ENCODE data around the gene OPCML. TPM values are rescaled to one million over a fixed set of nuclear protein-coding genes. Genes with fewer than 3 reads are reported as not detected.

The OPCML gene
- total RNA-seq, 4 donors from 2014 or later: not detected

DNA sequence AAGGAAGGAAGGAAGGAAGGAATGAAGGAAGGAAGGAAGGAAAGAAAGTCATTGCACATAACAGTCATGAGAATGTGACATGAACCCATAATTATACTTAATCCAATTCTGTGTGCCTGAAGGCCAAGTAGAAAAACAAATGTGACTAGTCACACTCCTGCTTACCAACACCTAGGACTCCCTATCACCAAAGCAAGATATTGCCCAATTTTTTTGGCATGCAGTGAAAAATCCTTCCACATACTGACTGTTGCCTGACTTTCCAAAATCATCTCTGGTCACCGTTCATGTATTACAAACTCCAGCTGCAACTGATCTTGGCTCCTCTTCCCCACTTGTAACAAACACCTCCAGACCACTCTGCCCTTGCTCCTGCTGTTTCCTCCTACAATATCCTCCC is 516.8 kb downstream of the OPCML start:
- in situ Hi-C loops (cut with MboI; ENCODE audit: low pct_ligation_motif_present in 1 of 4, low pct_unique_long_range_greater_than_20kb in 1 of 4, low sequenced_read_pairs in 3 of 4) (no loop called here), intact Hi-C loops (cut with DNase I; ENCODE audit: low total_unique reads) (no loop called here)
- H3K27me3 ChIP-seq: no peaks in the 10 kb centered on the region
- H3K4me1 ChIP-seq: no peaks in the 10 kb centered on the region
- no peaks in the 10 kb centered on the region for H3K9me3 ChIP-seq
- H3K27ac ChIP-seq: no peak overlapping the region
- no peaks in the 10 kb centered on the region for H3K36me3 ChIP-seq
- WGBS, 2 donors (ENCODE audit: low coverage in 1 of 2): 63 to 90% methylated on average over 1 of the region's 1 CpG
- DNase-seq: no peak
- H3K4me3 ChIP-seq: no peak overlapping the region
- TF ChIP-seq CTCF (IDR thresholded peaks at IDR 0.05) (no peak), POLR2A (IDR thresholded peaks at IDR 0.05) (no peak), POLR2AphosphoS5 (IDR thresholded peaks at IDR 0.05) (no peak), EP300 (IDR thresholded peaks at IDR 0.05; ENCODE audit: low read depth) (no peak)

DNA sequence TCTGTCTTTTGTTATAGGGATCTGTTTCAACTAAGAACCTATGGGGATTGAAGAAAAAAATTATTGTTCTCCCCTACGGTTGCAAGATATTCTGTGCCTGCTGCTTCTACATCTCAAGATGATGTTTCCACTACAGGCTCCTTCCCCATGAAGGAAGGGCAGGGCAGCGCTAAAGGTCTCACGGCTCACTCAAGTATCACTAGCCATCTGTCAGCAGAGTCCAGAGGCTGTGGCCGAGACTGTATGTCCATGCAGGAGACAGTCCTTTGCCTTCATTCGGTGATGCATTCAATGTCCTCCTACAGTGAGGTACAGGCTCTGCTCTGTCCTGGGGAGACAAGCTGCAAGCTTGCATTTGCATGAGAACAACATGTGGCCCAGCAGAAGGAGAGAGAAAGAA is 518.0 kb downstream of the OPCML start:
- Histone ChIP-seq H3K36me3 (no peaks in the 10 kb centered on the region), H3K4me3 (no peak overlapping the region), H3K9me3 (no peaks in the 10 kb centered on the region), H3K4me1 (no peaks in the 10 kb centered on the region), H3K27me3 (no peaks in the 10 kb centered on the region), H3K27ac (no peak overlapping the region)
- intact Hi-C loops (cut with DNase I; ENCODE audit: low total_unique reads) (no loop called here), in situ Hi-C loops (cut with MboI; ENCODE audit: low pct_ligation_motif_present in 1 of 4, low pct_unique_long_range_greater_than_20kb in 1 of 4, low sequenced_read_pairs in 3 of 4) (no loop called here)
- DNase-seq: no peak
- WGBS, 2 donors (ENCODE audit: low coverage in 1 of 2): 83% methylated on average over 5 of the region's 5 CpGs; no CpG with 5 or more reads in 1 of the 2 donors
- TF ChIP-seq CTCF (IDR thresholded peaks at IDR 0.05): no peak
- no peak for TF ChIP-seq POLR2AphosphoS5 (IDR thresholded peaks at IDR 0.05)
- TF ChIP-seq POLR2A (IDR thresholded peaks at IDR 0.05): no peak
- TF ChIP-seq EP300 (IDR thresholded peaks at IDR 0.05; ENCODE audit: low read depth): no peak

DNA sequence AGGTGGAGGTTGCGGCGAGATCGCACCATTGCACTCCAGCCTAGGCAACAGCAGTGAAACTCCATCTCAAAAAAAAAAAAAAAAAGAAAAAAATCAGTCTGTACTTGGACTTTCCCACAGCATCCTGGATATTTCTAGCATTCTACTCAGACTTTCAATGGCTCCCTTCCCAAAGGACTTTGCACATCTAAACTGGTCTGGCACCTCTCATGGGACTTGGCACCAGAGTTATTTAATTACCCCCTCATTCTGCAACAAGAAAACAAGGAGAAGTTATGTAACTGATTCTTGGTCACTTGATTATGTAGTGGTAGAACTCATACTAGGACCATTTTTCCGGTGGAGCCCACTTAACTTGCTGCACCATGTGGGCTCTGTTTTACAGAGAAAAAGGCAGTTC is 519.5 kb downstream of the OPCML start:
- no peak for TF ChIP-seq POLR2AphosphoS5 (IDR thresholded peaks at IDR 0.05)
- no peak for TF ChIP-seq EP300 (IDR thresholded peaks at IDR 0.05; ENCODE audit: low read depth)
- no peak for TF ChIP-seq POLR2A (IDR thresholded peaks at IDR 0.05)
- no peak for TF ChIP-seq CTCF (IDR thresholded peaks at IDR 0.05)
- no peak overlapping the region for H3K27ac ChIP-seq
- in situ Hi-C loops (cut with MboI; ENCODE audit: low pct_ligation_motif_present in 1 of 4, low pct_unique_long_range_greater_than_20kb in 1 of 4, low sequenced_read_pairs in 3 of 4): no loop called here
- intact Hi-C loops (cut with DNase I; ENCODE audit: low total_unique reads): no loop called here
- no peaks in the 10 kb centered on the region for H3K4me1 ChIP-seq
- no peaks in the 10 kb centered on the region for H3K27me3 ChIP-seq
- no peak overlapping the region for H3K4me3 ChIP-seq
- H3K9me3 ChIP-seq: no peaks in the 10 kb centered on the region
- no peak for DNase-seq
- 76 to 79% methylated on average over 4 of the region's 4 CpGs for WGBS, 2 donors (ENCODE audit: low coverage in 1 of 2)
- H3K36me3 ChIP-seq: no peaks in the 10 kb centered on the region

DNA sequence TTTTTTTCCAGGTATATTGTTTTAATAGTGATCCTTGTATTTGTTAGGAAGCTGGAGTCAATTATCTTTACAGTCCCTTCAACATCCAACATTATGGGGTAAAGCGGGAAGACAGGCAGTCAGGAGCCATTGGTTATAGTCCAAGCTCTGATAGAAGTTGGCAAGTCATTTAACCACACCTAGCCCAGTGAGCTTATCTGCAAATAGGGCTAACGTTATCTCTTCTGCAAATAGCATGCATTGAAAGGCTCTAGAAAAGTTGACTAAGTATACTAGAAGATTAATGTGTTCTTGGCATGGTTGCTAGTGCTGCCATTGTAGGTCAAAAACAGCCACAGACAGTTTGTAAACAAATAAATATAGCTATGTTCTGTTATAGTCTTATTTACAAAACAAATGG is 520.7 kb downstream of the OPCML start:
- 50 to 65% methylated on average over 2 of the region's 2 CpGs for WGBS, 2 donors (ENCODE audit: low coverage in 1 of 2)
- no peak for DNase-seq
- in situ Hi-C loops (cut with MboI; ENCODE audit: low pct_ligation_motif_present in 1 of 4, low pct_unique_long_range_greater_than_20kb in 1 of 4, low sequenced_read_pairs in 3 of 4): no loop called here

More for the DNA sequence above, 520.7 kb downstream of the OPCML start:
- H3K36me3 ChIP-seq: no peaks in the 10 kb centered on the region
- H3K4me3 ChIP-seq: no peak overlapping the region
- no peaks in the 10 kb centered on the region for H3K4me1 ChIP-seq
- TF ChIP-seq POLR2AphosphoS5 (IDR thresholded peaks at IDR 0.05): no peak
- TF ChIP-seq POLR2A (IDR thresholded peaks at IDR 0.05): no peak
- no peak for TF ChIP-seq CTCF (IDR thresholded peaks at IDR 0.05)
- no peak for TF ChIP-seq EP300 (IDR thresholded peaks at IDR 0.05; ENCODE audit: low read depth)
- no peaks in the 10 kb centered on the region for H3K27me3 ChIP-seq
- intact Hi-C loops (cut with DNase I; ENCODE audit: low total_unique reads): no loop called here
- no peaks in the 10 kb centered on the region for H3K9me3 ChIP-seq
- H3K27ac ChIP-seq: no peak overlapping the region

All from transverse colon (tissue), 4 donors.